ENCODE data around the gene TSKS.
"Not testable (repeated sequence)": the region's sequence is repeated elsewhere in the genome, so short reads cannot be mapped to it uniquely, and the experiment has no call there.

The TSKS gene

GRCh38 chr19:49766007-49766929, 3.2 kb upstream of the TSKS start:
- peak; percentile 98 for DNase-seq

GRCh38 chr19:49764341-49764740, 1.2 kb upstream of the TSKS start:
- no peak for DNase-seq

GRCh38 chr19:49761625-49762311, 1.3 kb downstream of the TSKS start:
- no peak for DNase-seq

GRCh38 chr19:49761249-49761624, 1.9 kb downstream of the TSKS start:
- DNase-seq: no peak

- no peak for DNase-seq
These were observed 4.8 kb downstream of the TSKS start for GRCh38 chr19:49758292-49758691.

GRCh38 chr19:49755956-49756355, 7.2 kb downstream of the TSKS start:
- no peak for DNase-seq

GRCh38 chr19:49752701-49753100, 10.4 kb downstream of the TSKS start:
- DNase-seq: no peak

GRCh38 chr19:49749771-49750170, 13.3 kb downstream of the TSKS start:
- DNase-seq: no peak

GRCh38 chr19:49749055-49749716, 13.9 kb downstream of the TSKS start:
- DNase-seq: no peak

GRCh38 chr19:49746206-49746958, 16.7 kb downstream of the TSKS start:
- peak; percentile 39 for DNase-seq

- DNase-seq: no peak
These were observed 18.1 kb downstream of the TSKS start for GRCh38 chr19:49744946-49745381.

- no peak for DNase-seq
These were observed 21.8 kb downstream of the TSKS start for GRCh38 chr19:49741210-49741844.

- DNase-seq: no peak
These were observed 23.2 kb downstream of the TSKS start for GRCh38 chr19:49739933-49740332.

GRCh38 chr19:49739098-49739497, 24.0 kb downstream of the TSKS start:
- no peak for DNase-seq

- DNase-seq: no peak
These were observed 24.8 kb downstream of the TSKS start for GRCh38 chr19:49738268-49738667.

- DNase-seq: no peak
These were observed 32.9 kb downstream of the TSKS start for GRCh38 chr19:49730166-49730565.

- DNase-seq: no peak
These were observed 35.7 kb downstream of the TSKS start for GRCh38 chr19:49727217-49728030.

GRCh38 chr19:49719420-49719819, 43.7 kb downstream of the TSKS start:
- DNase-seq: not testable (repeated sequence)

- DNase-seq: no peak
These were observed 44.1 kb downstream of the TSKS start for GRCh38 chr19:49718991-49719390.

GRCh38 chr19:49718511-49718910, 44.6 kb downstream of the TSKS start:
- no peak for DNase-seq

GRCh38 chr19:49716154-49716553, 47.0 kb downstream of the TSKS start:
- DNase-seq: no peak
